Gastroesophageal sphincter (tissue), 4 donors: ENCODE results near the gene GRID1. TPM values are rescaled to one million over a fixed set of nuclear protein-coding genes. Genes with fewer than 3 reads are reported as not detected.

Experiments used
- ATAC-seq: fragments of 150-250 bp; one replicate; pipeline ENCODE4 v1.9.1; 2016; ENCODE audit warnings: mild to moderate bottlenecking, moderate library complexity
- H3K27ac ChIP-seq, 4 donors: fragments of 200-600 bp; sonication (generic) in 3 of 4; 1 replicate in 3 of 4; 2 replicates in 1 of 4; pipeline ENCODE4 v1.5.1; 2016 to 2019
- H3K27me3 ChIP-seq: fragments of 200-600 bp; sonication (generic); one replicate; pipeline ENCODE4 v1.5.1; 2019
- H3K36me3 ChIP-seq, 2 donors: fragments of 200-600 bp; sonication (generic); one replicate each; pipeline ENCODE4 v1.5.1; 2019; ENCODE audit warnings: control low read depth in 1 of 2
- H3K4me1 ChIP-seq, 3 donors: fragments of 200-600 bp; sonication (generic); 1 replicate in 2 of 3; 2 replicates in 1 of 3; pipeline ENCODE4 v1.5.1; 2016 to 2019; ENCODE audit warnings: control low read depth in 2 of 3
- H3K4me3 ChIP-seq, 2 donors: fragments of 200-600 bp; sonication (generic); one replicate each; pipeline ENCODE4 v1.5.1; 2019; ENCODE audit warnings: mild to moderate bottlenecking in 1 of 2, moderate library complexity in 1 of 2
- H3K9me3 ChIP-seq, 3 donors: fragments of 200-600 bp; sonication (generic); one replicate each; pipeline ENCODE4 v1.5.1; 2017 to 2019; ENCODE audit warnings: control low read depth in 2 of 3
- CTCF ChIP-seq, 4 experiments: fragments of 200-600 bp in 2 of 4; fragments of 450-650 bp in 2 of 4; sonication (generic) in 1 of 4; IDR thresholded peaks; one replicate each; pipeline ENCODE4 v1.5.1; 2017 to 2019; ENCODE audit warnings: antibody characterized with exemption in 4 of 4, mild to moderate bottlenecking in 2 of 4, moderate library complexity in 2 of 4
- EP300 ChIP-seq: sonication (generic); formaldehyde crosslinking; IDR thresholded peaks from one replicate; pipeline ENCODE4 v1.6.1; 2017; ENCODE audit warnings: antibody characterized with exemption, mild to moderate bottlenecking
- POLR2A ChIP-seq, 2 donors: fragments of 450-650 bp; IDR thresholded peaks; one replicate each; pipeline ENCODE4 v1.6.1; 2017; ENCODE audit warnings: antibody characterized with exemption in 2 of 2, mild to moderate bottlenecking in 2 of 2, moderate library complexity in 1 of 2
- POLR2AphosphoS5 ChIP-seq: sonication (generic); formaldehyde crosslinking; IDR thresholded peaks from one replicate; pipeline ENCODE4 v1.6.1; 2017; ENCODE audit warnings: antibody characterized with exemption
- WGBS, 2 donors: methylation state at CpG; one replicate each; pipeline ENCODE4 v1.1.5; 2018; ENCODE audit warnings: low coverage in 1 of 2; 5-methylcytosine and 5-hydroxymethylcytosine counted together
- total RNA-seq, 4 donors: library from RNA; depleted of rRNA; stranded (reverse); fragments of >200 nt; gene quantifications; one replicate each; pipeline ENCODE4 v1.1.0, GENCODE V29; 2016

GRID1 gene
- total RNA-seq, 4 donors from 2014 or later, result 1.2 to 2.7 (median 1.7) TPM

- Histone ChIP-seq H3K36me3 (no peaks in the 10 kb centered on the region), H3K9me3 (no peaks in the 10 kb centered on the region), H3K27me3 (peaks cover 86% of the 10 kb centered on the region), H3K4me3 (no peak overlapping the region), H3K27ac (no peak overlapping the region), H3K4me1 (peaks cover 0 to 18% (median 0%) of the 10 kb centered on the region in 3 donors)
- ATAC-seq, result no peak
- WGBS, 2 donors, result 61 to 88% methylated on average over 2 to 8 of the region's 8 CpGs
- TF ChIP-seq POLR2A (IDR thresholded peaks at IDR 0.05) (no peak), EP300 (no peak), CTCF (IDR thresholded peaks at IDR 0.05) (no peak), POLR2AphosphoS5 (no peak)
These were observed 101.2 kb downstream of the GRID1 start for GRCh38 chr10:86265236-86265894.

GRCh38 chr10:86264481-86265231 lies 101.9 kb downstream of the GRID1 start:
- 90% methylated on average over 2 of the region's 14 CpGs; no CpG with 5 or more reads in 1 of the 2 donors for WGBS, 2 donors
- Histone ChIP-seq H3K9me3 (no peaks in the 10 kb centered on the region), H3K27ac (no peak overlapping the region), H3K4me1 (peaks cover 0 to 18% (median 0%) of the 10 kb centered on the region in 3 donors), H3K36me3 (no peaks in the 10 kb centered on the region), H3K27me3 (peaks cover 86% of the 10 kb centered on the region), H3K4me3 (no peak overlapping the region)
- no peak for TF ChIP-seq POLR2AphosphoS5
- TF ChIP-seq POLR2A (IDR thresholded peaks at IDR 0.05), result no peak
- TF ChIP-seq CTCF (IDR thresholded peaks at IDR 0.05), result no peak
- TF ChIP-seq EP300, result no peak
- no peak for ATAC-seq

GRCh38 chr10:86263907-86264306 lies 102.7 kb downstream of the GRID1 start:
- H3K9me3 ChIP-seq, result no peaks in the 10 kb centered on the region
- H3K27ac ChIP-seq, result no peak overlapping the region
- H3K27me3 ChIP-seq, result peaks cover 81% of the 10 kb centered on the region
- 67 to 89% methylated on average over 2 to 3 of the region's 5 CpGs for WGBS, 2 donors
- no peak overlapping the region for H3K4me3 ChIP-seq
- no peaks in the 10 kb centered on the region for H3K36me3 ChIP-seq
- TF ChIP-seq POLR2A (IDR thresholded peaks at IDR 0.05) (no peak), CTCF (IDR thresholded peaks at IDR 0.05) (no peak), POLR2AphosphoS5 (no peak), EP300 (no peak)
- no peak for ATAC-seq
- H3K4me1 ChIP-seq, result peaks cover 0 to 18% (median 0%) of the 10 kb centered on the region in 3 donors

- peak overlapping the region in 1 of 2 donors; percentile 14 for H3K4me3 ChIP-seq
- no peak for ATAC-seq
- H3K27ac ChIP-seq, result no peak overlapping the region
- no peaks in the 10 kb centered on the region for H3K36me3 ChIP-seq
- 51% methylated on average over 3 of the region's 27 CpGs; no CpG with 5 or more reads in 1 of the 2 donors for WGBS, 2 donors
- TF ChIP-seq POLR2AphosphoS5 (no peak), CTCF (IDR thresholded peaks at IDR 0.05) (no peak), EP300 (no peak), POLR2A (IDR thresholded peaks at IDR 0.05) (no peak)
- H3K27me3 ChIP-seq, result peaks cover 75% of the 10 kb centered on the region
- peaks cover 0 to 18% (median 0%) of the 10 kb centered on the region in 3 donors for H3K4me1 ChIP-seq
- H3K9me3 ChIP-seq, result no peaks in the 10 kb centered on the region
These were observed 103.4 kb downstream of the GRID1 start for GRCh38 chr10:86263209-86263608.
